HepG2 (cell line): ENCODE results near the gene NLGN2. TPM values are rescaled to one million over a fixed set of nuclear protein-coding genes. Genes with fewer than 3 reads are reported as not detected.

ENCODE experiments used
- ATAC-seq: fragments of 200-7000 bp; cut with Tn5 transposase; 3 replicates; pipeline ENCODE4 v1.9.1; 2020; ENCODE audit warnings: mild to moderate bottlenecking, moderate library complexity
- BruUV-seq: library from RNA; stranded (reverse); fragments of 400-500 nt; replicated peaks from 2 replicates; lab custom pipeline; 2021; lab: Mats Ljungman, UMichigan
- CTCF ChIA-PET: fragments of 300-600 bp; formaldehyde crosslinking; extraction: SDS; loops from one replicate; lab custom pipeline; 2021; ENCODE audit warnings: low total read pairs, inconsistent platforms, low intra/inter-chr PET ratio; lab: Yijun Ruan, JAX
- POLR2A ChIA-PET: fragments of 350-600 bp; sonication (Branson Sonifier 250); formaldehyde crosslinking; loops from one replicate; lab custom pipeline; 2020; ENCODE audit warnings: antibody characterized with exemption, inconsistent platforms; lab: Yijun Ruan, JAX
- DNase-seq: peaks from one replicate; pipeline ENCODE4 v3.0.0-alpha.2; 2015; ENCODE audit warnings: low spot score
- FAIRE-seq: peaks from 3 replicates; lab custom pipeline; 2011; peaks lifted over from hg19 to GRCh38; lab: Jason Lieb, UNC
- H2AFZ ChIP-seq: one replicate; pipeline ENCODE4 v1.6.1; 2011; ENCODE audit warnings: low read length, inconsistent platforms
- H3K27ac ChIP-seq: fragments of 300-600 bp; 3 replicates; pipeline ENCODE4 v1.8.0; 2011; ENCODE audit warnings: mixed run types, mild to moderate bottlenecking, mixed read lengths, low read length, inconsistent platforms; ENCODE audit not compliant: insufficient read depth; ENCODE audit errors: extremely low read length
- H3K27me3 ChIP-seq, 2 experiments: fragments of 200-600 bp in 1 of 2; 2 replicates in 1 of 2; 3 replicates in 1 of 2; pipeline versions ENCODE4 v1.6.0 to v1.8.0; 2011; ENCODE audit warnings: low read length in 2 of 2, mild to moderate bottlenecking in 2 of 2, moderate library complexity in 2 of 2, inconsistent platforms in 1 of 2; ENCODE audit not compliant: insufficient read depth in 2 of 2, control insufficient read depth in 1 of 2
- H3K36me3 ChIP-seq, 2 experiments: fragments of 200-600 bp in 1 of 2; replicated peaks in 1 of 2; 2 replicates in 1 of 2; 3 replicates in 1 of 2; pipeline versions ENCODE4 v1.5.1 to v1.8.0; 2011; ENCODE audit warnings: low read length in 2 of 2, inconsistent platforms in 1 of 2; ENCODE audit not compliant: insufficient read depth in 2 of 2, control insufficient read depth in 1 of 2
- H3K4me1 ChIP-seq: 2 replicates; pipeline ENCODE4 v1.5.1; 2012; ENCODE audit warnings: low read length, inconsistent platforms; ENCODE audit not compliant: insufficient read depth
- H3K4me2 ChIP-seq: 2 replicates; pipeline ENCODE4 v1.6.0; 2011; ENCODE audit warnings: low read depth, low read length, inconsistent platforms
- H3K4me3 ChIP-seq, 3 experiments: fragments of 200-600 bp in 1 of 3; sonication (generic), shearing (Covaris generic) in 1 of 3; replicated peaks in 1 of 3; 2 replicates each; pipeline ENCODE4 v1.5.1; 2011 to 2016; ENCODE audit warnings: low read length in 3 of 3, inconsistent platforms in 2 of 3, low read depth in 2 of 3, mild to moderate bottlenecking in 2 of 3, control low read depth in 1 of 3, mixed read lengths in 1 of 3; ENCODE audit not compliant: insufficient read depth in 1 of 3
- H3K79me2 ChIP-seq: one replicate; pipeline ENCODE4 v1.6.1; 2011; ENCODE audit warnings: low read length, inconsistent platforms; ENCODE audit not compliant: insufficient read depth
- H3K9ac ChIP-seq: 2 replicates; pipeline ENCODE4 v1.6.0; 2011; ENCODE audit warnings: mild to moderate bottlenecking, low read depth, low read length, inconsistent platforms; ENCODE audit not compliant: insufficient read depth
- H3K9me3 ChIP-seq: 2 replicates; pipeline ENCODE4 v1.5.1; 2012; ENCODE audit warnings: mild to moderate bottlenecking, low read length
- H4K20me1 ChIP-seq: 2 replicates; pipeline ENCODE4 v1.6.0; 2011; ENCODE audit warnings: inconsistent platforms, mild to moderate bottlenecking, low read length, moderate library complexity; ENCODE audit not compliant: insufficient read depth
- MLX ChIP-seq: IDR thresholded peaks from 2 replicates; pipeline ENCODE4 v1.6.1; 2016
- RARG ChIP-seq: sonication (generic); formaldehyde crosslinking; IDR thresholded peaks from 2 replicates; pipeline ENCODE4 v1.4.0; 2020; ENCODE audit warnings: low read depth, mild to moderate bottlenecking, missing genetic modification reagents
- ZBTB49 ChIP-seq: sonication (generic); formaldehyde crosslinking; IDR thresholded peaks from 2 replicates; pipeline ENCODE4 v1.4.0; 2020; ENCODE audit warnings: missing genetic modification reagents, borderline replicate concordance
- ZNF691 ChIP-seq: sonication (generic); formaldehyde crosslinking; IDR thresholded peaks from 2 replicates; pipeline ENCODE4 v1.4.0; 2020; ENCODE audit warnings: missing genetic modification reagents, low read depth, mild to moderate bottlenecking, borderline replicate concordance
- WGBS: methylation state at CpG from one replicate; pipeline ENCODE4 v1.1.6; 2017; ENCODE audit warnings: low lambda C conversion rate; 5-methylcytosine and 5-hydroxymethylcytosine counted together
- in situ Hi-C: cut with HindIII; loops from 2 replicates; pipeline ENCODE4 v1.10.0; 2017; ENCODE audit warnings: low pct_unique_long_range_greater_than_20kb; ENCODE audit not compliant: extremely low pct_ligation_motif_present
- intact Hi-C: fragments of 100-400 bp; cut with micrococcal nuclease; formaldehyde crosslinking; loops from one replicate; pipeline ENCODE4 v1.10.0; 2022; ENCODE audit not compliant: unreplicated experiment
- polyA plus RNA-seq, 8 experiments: library from polyadenylated mRNA; depleted of rRNA in 3 of 8; stranded (reverse) in 7 of 8; unstranded in 1 of 8; fragments of >200 nt; fragmentation: Illumina TruSeq in 4 of 8; extraction: Trizol in 4 of 8; gene quantifications; 2 replicates each; pipeline versions ENCODE4 v1.2.1 to v1.2.3, GENCODE V29; 2011 to 2016; ENCODE audit warnings: low read depth in 4 of 8, missing spikeins in 1 of 8, mixed read lengths in 1 of 8; ENCODE audit not compliant: insufficient read depth in 1 of 8
- total RNA-seq, 5 experiments: library from RNA; depleted of rRNA; stranded (reverse); fragments of >200 nt; fragmentation: Illumina TruSeq; extraction: Trizol; gene quantifications; 2 replicates each; pipeline ENCODE4 v1.2.3, GENCODE V29; 2016; ENCODE audit warnings: low read depth in 1 of 5

Gene NLGN2
- total and polyA plus RNA-seq, 2 of the 13 experiments (the other 11 are each of a cell fraction or from before 2014, with no cell fraction given), result 1.9 to 11.0 TPM

GRCh38 chr17:7370853-7371252 is 36.8 kb upstream of the NLGN2 start:
- no TSS peak for BruUV-seq
- H3K79me2 ChIP-seq, result no peaks in the 10 kb centered on the region
- WGBS, result 42% methylated on average over 4 of the region's 4 CpGs
- in situ Hi-C loops, result no loop called here
- TF ChIP-seq ZBTB49 (CRISPR knock-in tag) (no peak), MLX (CRISPR knock-in tag) (no peak), ZNF691 (CRISPR knock-in tag) (no peak), RARG (CRISPR knock-in tag) (no peak)
- TF ChIP-seq, all 625 proteins: peak for 0
- Histone ChIP-seq H3K9ac (no peak overlapping the region), H2AFZ (no peak overlapping the region), H3K4me3 (no peak overlapping the region), H3K4me1 (peaks cover 10% of the 10 kb centered on the region), H3K9me3 (no peaks in the 10 kb centered on the region), H4K20me1 (no peaks in the 10 kb centered on the region), H3K4me2 (no peak overlapping the region), H3K27me3 (peaks cover 0 to 14% of the 10 kb centered on the region in 2 experiments; a peak in 3 of 5 replicates), H3K27ac (no peak overlapping the region), H3K36me3 (no peaks in the 10 kb centered on the region)
- FAIRE-seq (no peak), ATAC-seq (no peak), DNase-seq (no peak)
- intact Hi-C loops, result no loop called here
- POLR2A ChIA-PET, result interaction anchor here (0.7 to 1.3 kb wide), 2 partner anchors 9 to 33 kb away, joined by 3 to 4 read pairs; partner anchors contain the start of gene TMEM256
- CTCF ChIA-PET, result no interaction called here
